Choroid plexus epithelial cell (primary cell): ENCODE data around the gene FNDC11.

Source experiments
- DNase-seq: peaks from one replicate; pipeline ENCODE4 v3.0.0-alpha.2; 2010; ENCODE audit warnings: low read depth
- H3K4me3 ChIP-seq: 2 replicates; pipeline ENCODE4 v1.5.1; 2011; ENCODE audit warnings: low read depth, mild to moderate bottlenecking, control low read depth, low read length, moderate library complexity
- CTCF ChIP-seq: conservative IDR thresholded peaks from 2 replicates; pipeline ENCODE4 v1.5.1; 2011; ENCODE audit warnings: low read depth, mild to moderate bottlenecking, control low read depth, inconsistent platforms, low read length, moderate library complexity

The FNDC11 gene

GRCh38 chr20:63541371-63541770, 12.6 kb upstream of the FNDC11 start:
- H3K4me3 ChIP-seq = no peak overlapping the region

GRCh38 chr20:63542031-63542559, 11.9 kb upstream of the FNDC11 start:
- TF ChIP-seq CTCF = no peak
- no peak for DNase-seq
- H3K4me3 ChIP-seq = no peak overlapping the region

More at GRCh38 chr20:63541371-63541770, 12.6 kb upstream of the FNDC11 start:
- DNase-seq = no peak
- no peak for TF ChIP-seq CTCF

GRCh38 chr20:63542696-63543095, 11.3 kb upstream of the FNDC11 start:
- no peak for TF ChIP-seq CTCF
- DNase-seq = no peak

GRCh38 chr20:63543131-63543530, 10.8 kb upstream of the FNDC11 start:
- no peak for TF ChIP-seq CTCF
- no peak for DNase-seq
- H3K4me3 ChIP-seq = no peak overlapping the region

More at GRCh38 chr20:63542696-63543095, 11.3 kb upstream of the FNDC11 start:
- H3K4me3 ChIP-seq = no peak overlapping the region

- TF ChIP-seq CTCF = no peak
- no peak for DNase-seq
- H3K4me3 ChIP-seq = no peak overlapping the region
These were observed 10.2 kb upstream of the FNDC11 start for GRCh38 chr20:63543733-63544132.

- no peak for TF ChIP-seq CTCF
- H3K4me3 ChIP-seq = no peak overlapping the region
- DNase-seq = no peak
These were observed 9.6 kb upstream of the FNDC11 start for GRCh38 chr20:63544241-63544957.
